HepG2 (cell line): Measurements from ENCODE around the gene FANCD2. TPM values are rescaled to one million over a fixed set of nuclear protein-coding genes. Genes with fewer than 3 reads are reported as not detected.

ENCODE experiments used
- ARID4A ChIP-seq: sonication (generic); formaldehyde crosslinking; IDR thresholded peaks from 2 replicates; pipeline ENCODE4 v1.5.0; 2020; ENCODE audit warnings: mild to moderate bottlenecking, missing genetic modification reagents, borderline replicate concordance
- ATF2 ChIP-seq: sonication (generic); formaldehyde crosslinking; IDR thresholded peaks from 2 replicates; pipeline ENCODE4 v1.4.0; 2020; ENCODE audit warnings: missing genetic modification reagents
- ATF7 ChIP-seq, 2 experiments: fragments of 450-650 bp in 1 of 2; sonication (generic) in 1 of 2; formaldehyde crosslinking in 1 of 2; IDR thresholded peaks; 2 replicates each; pipeline versions ENCODE4 v1.4.0 to v1.6.1; 2016 to 2020; ENCODE audit warnings: antibody characterized with exemption in 1 of 2, mild to moderate bottlenecking in 1 of 2, missing genetic modification reagents in 1 of 2
- BCL3 ChIP-seq: sonication (generic); formaldehyde crosslinking; IDR thresholded peaks from 2 replicates; pipeline ENCODE4 v1.5.1; 2020; ENCODE audit warnings: mild to moderate bottlenecking, missing genetic modification reagents, moderate library complexity
- GATAD2A ChIP-seq: IDR thresholded peaks from 2 replicates; pipeline ENCODE4 v1.6.1; 2016
- HNF4G ChIP-seq, 2 experiments: sonication (generic) in 1 of 2; formaldehyde crosslinking in 1 of 2; IDR thresholded peaks; 2 replicates each; pipeline versions ENCODE4 v1.4.0 to v1.6.1; 2011 to 2020; ENCODE audit warnings: borderline replicate concordance in 2 of 2, low read depth in 2 of 2, mild to moderate bottlenecking in 2 of 2, low read length in 1 of 2, missing genetic modification reagents in 1 of 2, moderate library complexity in 1 of 2
- HNRNPUL1 ChIP-seq: fragments of 200-400 bp; formaldehyde crosslinking; IDR thresholded peaks from 2 replicates; pipeline ENCODE4 v1.6.1; 2017; ENCODE audit warnings: low read depth, mild to moderate bottlenecking, low read length, moderate library complexity
- MEIS2 ChIP-seq: sonication (generic); formaldehyde crosslinking; IDR thresholded peaks from 2 replicates; pipeline ENCODE4 v1.9.0; 2021; ENCODE audit warnings: mild to moderate bottlenecking, missing genetic modification reagents
- NR2C2 ChIP-seq: sonication (generic); formaldehyde crosslinking; IDR thresholded peaks from 2 replicates; pipeline ENCODE4 v1.4.0; 2020; ENCODE audit warnings: missing genetic modification reagents, mild to moderate bottlenecking, moderate library complexity, borderline replicate concordance
- PREB ChIP-seq: sonication (generic); formaldehyde crosslinking; IDR thresholded peaks from 2 replicates; pipeline ENCODE4 v1.4.0; 2020; ENCODE audit warnings: missing genetic modification reagents
- SIN3A ChIP-seq: IDR thresholded peaks from 2 replicates; pipeline ENCODE4 v1.6.1; 2011; ENCODE audit warnings: low read depth, mild to moderate bottlenecking, control low read depth, low read length, borderline replicate concordance
- SP5 ChIP-seq: IDR thresholded peaks from 2 replicates; pipeline ENCODE4 v1.6.1; 2016; ENCODE audit warnings: low read depth, borderline replicate concordance
- ZBTB26 ChIP-seq: IDR thresholded peaks from 2 replicates; pipeline ENCODE4 v1.6.1; 2016; ENCODE audit warnings: missing compliant biosample characterization, missing genetic modification reagents, borderline replicate concordance
- ZFP36L2 ChIP-seq: sonication (generic); formaldehyde crosslinking; IDR thresholded peaks from 2 replicates; pipeline ENCODE4 v1.4.0; 2020; ENCODE audit warnings: missing genetic modification reagents
- ZGPAT ChIP-seq: IDR thresholded peaks from 2 replicates; pipeline ENCODE4 v1.6.1; 2016; ENCODE audit warnings: mild to moderate bottlenecking
- ZNF552 ChIP-seq: sonication (generic); formaldehyde crosslinking; IDR thresholded peaks from 2 replicates; pipeline ENCODE4 v1.9.0; 2022; ENCODE audit warnings: missing genetic modification reagents, mild to moderate bottlenecking, borderline replicate concordance
- polyA plus RNA-seq, 8 experiments: library from polyadenylated mRNA; depleted of rRNA in 3 of 8; stranded (reverse) in 7 of 8; unstranded in 1 of 8; fragments of >200 nt; fragmentation: Illumina TruSeq in 4 of 8; extraction: Trizol in 4 of 8; gene quantifications; 2 replicates each; pipeline versions ENCODE4 v1.2.1 to v1.2.3, GENCODE V29; 2011 to 2016; ENCODE audit warnings: low read depth in 4 of 8, missing spikeins in 1 of 8, mixed read lengths in 1 of 8; ENCODE audit not compliant: insufficient read depth in 1 of 8
- total RNA-seq, 5 experiments: library from RNA; depleted of rRNA; stranded (reverse); fragments of >200 nt; fragmentation: Illumina TruSeq; extraction: Trizol; gene quantifications; 2 replicates each; pipeline ENCODE4 v1.2.3, GENCODE V29; 2016; ENCODE audit warnings: low read depth in 1 of 5

Gene FANCD2
- total and polyA plus RNA-seq, 2 of the 13 experiments (the other 11 are each of a cell fraction or from before 2014, with no cell fraction given), result 10.1 to 42.0 TPM

GRCh38 chr3:10006048-10006761 is 20.0 kb upstream of the FANCD2 start (continued):
- TF ChIP-seq BCL3, result no peak; the same call in 1 of the 2 replicates
- TF ChIP-seq HNRNPUL1, result no peak
- peak; percentile 81 for TF ChIP-seq HNF4G (IDR thresholded peaks at IDR 0.05; ENCODE audit: borderline replicate concordance, low read depth, low read length)
- peak; percentile 65; the same call in 1 of the 2 replicates for TF ChIP-seq HNF4G (CRISPR knock-in tag; IDR thresholded peaks at IDR 0.05; ENCODE audit: borderline replicate concordance, low read depth)
- no peak for TF ChIP-seq PREB (CRISPR knock-in tag)
- no peak; the same call in 1 of the 2 replicates for TF ChIP-seq ATF2 (CRISPR knock-in tag)
- TF ChIP-seq NR2C2 (CRISPR knock-in tag), result peak; percentile 87
- TF ChIP-seq GATAD2A (CRISPR knock-in tag), result peak; percentile 69; the same call in 1 of the 2 replicates
- TF ChIP-seq ATF7 (IDR thresholded peaks at IDR 0.05), result no peak
- no peak for TF ChIP-seq ATF7 (CRISPR knock-in tag; IDR thresholded peaks at IDR 0.05)
- TF ChIP-seq SIN3A, result 0 out of 2 replicates have a peak, but pooled peaks have one; percentile 71
- no peak for TF ChIP-seq ZBTB26 (CRISPR knock-in tag)
- peak; percentile 77; the same call in 1 of the 2 replicates for TF ChIP-seq ARID4A (CRISPR knock-in tag)
- TF ChIP-seq ZGPAT (CRISPR knock-in tag), result peak; percentile 17; the same call in 1 of the 2 replicates
- TF ChIP-seq ZFP36L2 (CRISPR knock-in tag), result no peak
- no peak for TF ChIP-seq MEIS2 (CRISPR knock-in tag)
- TF ChIP-seq ZNF552 (CRISPR knock-in tag), result no peak
- peak; percentile 66 for TF ChIP-seq SP5 (CRISPR knock-in tag)
